KMS-11 (cell line): ENCODE data around the gene NXN.

Experiments
- H2AFZ ChIP-seq: fragments of 200-600 bp; sonication (generic); 2 replicates; pipeline ENCODE4 v1.6.1; 2016; ENCODE audit warnings: antibody characterized with exemption, mixed run types, low read depth
- H3K27ac ChIP-seq: fragments of 200-600 bp; sonication (generic); 2 replicates; pipeline ENCODE4 v1.6.1; 2016; ENCODE audit warnings: mild to moderate bottlenecking, mixed run types
- H3K27me3 ChIP-seq: fragments of 200-600 bp; sonication (generic); 2 replicates; pipeline ENCODE4 v1.6.1; 2017; ENCODE audit warnings: mild to moderate bottlenecking, low read depth, mixed run types, moderate library complexity; ENCODE audit not compliant: insufficient read depth
- H3K36me3 ChIP-seq: fragments of 200-600 bp; sonication (generic); 2 replicates; pipeline ENCODE4 v1.6.1; 2017; ENCODE audit warnings: mild to moderate bottlenecking, mixed run types; ENCODE audit not compliant: insufficient read depth
- H3K4me1 ChIP-seq: fragments of 200-600 bp; sonication (generic); 2 replicates; pipeline ENCODE4 v1.6.1; 2016; ENCODE audit warnings: mild to moderate bottlenecking, low read depth, mixed run types; ENCODE audit not compliant: poor library complexity, severe bottlenecking
- H3K4me2 ChIP-seq: fragments of 200-600 bp; sonication (generic); 2 replicates; pipeline ENCODE4 v1.7.0; 2016; ENCODE audit warnings: mild to moderate bottlenecking, mixed run types
- H3K4me3 ChIP-seq: fragments of 200-600 bp; sonication (generic); IDR thresholded peaks from 2 replicates; pipeline ENCODE4 v1.6.1; 2017; ENCODE audit warnings: low read depth, low read length, mixed read lengths; ENCODE audit not compliant: insufficient read depth
- H3K79me2 ChIP-seq: fragments of 200-600 bp; sonication (generic); 2 replicates; pipeline ENCODE4 v1.6.1; 2016; ENCODE audit warnings: low read depth, mixed run types; ENCODE audit not compliant: insufficient read depth
- H3K9ac ChIP-seq: fragments of 200-600 bp; sonication (generic); 2 replicates; pipeline ENCODE4 v1.6.1; 2016; ENCODE audit warnings: mild to moderate bottlenecking, mixed run types
- H4K20me1 ChIP-seq: fragments of 200-600 bp; sonication (generic); 2 replicates; pipeline ENCODE4 v1.6.1; 2016; ENCODE audit warnings: mild to moderate bottlenecking, mixed run types; ENCODE audit not compliant: insufficient read depth
- CTCF ChIP-seq: fragments of 200-600 bp; sonication (generic); conservative IDR thresholded peaks from 2 replicates; pipeline ENCODE4 v1.6.1; 2017; ENCODE audit warnings: low read depth, mild to moderate bottlenecking, antibody characterized with exemption, low read length, moderate library complexity, mixed read lengths

The NXN gene

GRCh38 chr17:1018547-1018946 is 39.0 kb upstream of the NXN start:
- Histone ChIP-seq H4K20me1 (no peaks in the 10 kb centered on the region), H3K79me2 (no peaks in the 10 kb centered on the region), H3K27ac (no peak overlapping the region), H2AFZ (no peak overlapping the region), H3K4me1 (no peaks in the 10 kb centered on the region), H3K36me3 (no peaks in the 10 kb centered on the region), H3K27me3 (no peaks in the 10 kb centered on the region), H3K4me3 (no peak overlapping the region), H3K9ac (no peak overlapping the region), H3K4me2 (no peak overlapping the region)
- no peak for TF ChIP-seq CTCF

GRCh38 chr17:1013729-1014090 is 34.1 kb upstream of the NXN start:
- TF ChIP-seq CTCF: no peak

GRCh38 chr17:1012823-1013728 is 33.5 kb upstream of the NXN start:
- Histone ChIP-seq H3K4me3 (no peak overlapping the region), H3K4me2 (no peak overlapping the region), H2AFZ (no peak overlapping the region), H3K4me1 (no peaks in the 10 kb centered on the region), H3K9ac (no peak overlapping the region), H3K27me3 (no peaks in the 10 kb centered on the region), H4K20me1 (no peaks in the 10 kb centered on the region), H3K79me2 (no peaks in the 10 kb centered on the region), H3K36me3 (no peaks in the 10 kb centered on the region), H3K27ac (no peak overlapping the region)
- no peak for TF ChIP-seq CTCF

More at GRCh38 chr17:1013729-1014090, 34.1 kb upstream of the NXN start:
- Histone ChIP-seq H3K4me1 (no peaks in the 10 kb centered on the region), H4K20me1 (no peaks in the 10 kb centered on the region), H3K27ac (no peak overlapping the region), H3K36me3 (no peaks in the 10 kb centered on the region), H3K4me2 (no peak overlapping the region), H2AFZ (no peak overlapping the region), H3K27me3 (no peaks in the 10 kb centered on the region), H3K79me2 (no peaks in the 10 kb centered on the region), H3K9ac (no peak overlapping the region), H3K4me3 (no peak overlapping the region)

GRCh38 chr17:1011760-1012735 is 32.5 kb upstream of the NXN start:
- Histone ChIP-seq H2AFZ (no peak overlapping the region), H3K4me2 (no peak overlapping the region), H3K79me2 (no peaks in the 10 kb centered on the region), H3K9ac (no peak overlapping the region), H4K20me1 (no peaks in the 10 kb centered on the region), H3K4me1 (no peaks in the 10 kb centered on the region), H3K4me3 (no peak overlapping the region), H3K27ac (no peak overlapping the region), H3K27me3 (no peaks in the 10 kb centered on the region), H3K36me3 (no peaks in the 10 kb centered on the region)
- no peak for TF ChIP-seq CTCF
